Measurements from ENCODE around the gene DNASE1L3.

DNASE1L3 gene

DNA sequence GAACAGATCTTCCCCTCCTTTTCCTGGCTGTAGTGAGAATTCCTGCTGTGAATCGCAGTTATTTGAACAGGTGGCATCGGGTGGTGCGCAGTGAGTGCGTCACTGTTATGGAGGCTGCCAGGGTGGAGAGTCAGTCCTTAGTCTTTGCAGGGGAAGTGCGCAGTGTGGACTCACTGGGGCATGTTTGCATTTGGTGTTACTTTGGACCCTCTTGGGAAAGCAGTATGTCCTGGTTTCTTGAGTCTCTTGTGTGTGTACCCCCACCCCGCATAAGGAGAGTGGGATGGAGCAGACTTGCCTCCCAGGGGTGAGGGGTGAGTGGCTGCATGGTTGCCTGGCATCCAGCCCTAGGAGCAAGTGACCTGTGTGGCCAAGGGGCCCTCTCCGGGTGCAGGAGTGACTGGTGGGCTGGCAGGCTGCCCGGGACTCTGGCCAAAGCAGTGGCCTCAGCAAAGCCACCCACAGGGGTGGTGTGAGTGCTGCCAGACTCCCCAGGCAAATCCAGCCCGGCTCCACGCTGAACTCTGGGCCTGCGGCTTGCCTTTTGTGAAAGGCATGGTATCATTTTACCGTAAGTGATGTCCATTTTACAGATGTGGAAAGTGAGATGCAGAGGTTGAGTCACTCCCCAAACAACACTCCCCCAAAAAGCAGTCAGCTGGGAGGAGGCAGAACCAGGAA is 46.4 kb downstream of the DNASE1L3 start:
- in situ Hi-C loops (cut with HindIII; ENCODE audit: low sequenced_read_pairs): loop anchor here (25.0 kb wide), 1 partner anchor 152 kb away; the partner anchor contains the start of gene FLNB

- in situ Hi-C loops (cut with HindIII; ENCODE audit: low sequenced_read_pairs): loop anchor here (25.0 kb wide), 1 partner anchor 151 kb away; the partner anchor contains the start of gene FLNB
Measured at GRCh38 chr3:58163234-58163633, 47.5 kb downstream of the DNASE1L3 start.

DNA sequence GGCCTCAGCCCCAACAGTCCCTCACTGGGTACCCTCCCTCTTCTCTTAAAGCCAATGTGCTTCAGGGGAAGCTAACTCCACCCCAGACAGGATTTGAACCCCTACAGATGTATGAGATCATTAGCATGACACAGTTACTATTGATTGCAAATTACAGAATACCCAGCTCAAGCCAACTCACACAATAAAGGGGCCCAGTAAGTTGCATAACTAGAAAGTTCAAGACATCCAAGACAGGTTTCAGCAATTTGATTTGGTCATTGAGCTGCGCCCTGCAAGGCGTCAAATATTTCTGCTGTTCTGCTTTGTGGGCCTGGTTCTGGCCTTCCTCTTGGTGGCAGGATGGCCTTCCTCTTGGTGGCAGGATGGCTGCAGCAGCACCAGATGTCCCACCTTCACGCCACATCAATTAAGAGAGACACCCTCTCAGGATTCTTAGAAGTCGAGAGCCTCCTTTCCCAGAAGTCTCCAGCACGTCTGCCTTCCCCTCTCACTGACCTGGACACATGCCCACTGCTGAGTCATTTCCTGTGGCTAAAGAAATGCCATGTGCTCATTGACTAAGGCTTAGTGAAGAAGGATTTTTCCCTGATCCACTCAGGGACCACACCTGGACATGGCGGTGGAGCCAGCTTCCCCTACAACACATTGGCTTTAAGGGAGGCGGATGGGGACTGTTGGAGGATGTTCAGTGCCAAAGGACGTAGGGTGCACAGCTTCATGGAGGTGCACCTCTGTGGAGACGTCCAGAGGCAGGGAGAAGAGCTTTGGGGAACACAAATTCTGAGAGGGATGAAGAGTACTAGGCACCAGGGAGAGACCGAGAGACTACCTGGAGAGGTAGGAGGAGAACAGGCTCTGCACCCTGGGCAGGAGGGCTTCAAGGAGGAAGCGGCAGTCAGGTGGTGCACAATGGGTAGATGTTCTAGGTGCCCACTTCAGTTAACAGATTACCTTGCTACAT is 49.1 kb downstream of the DNASE1L3 start:
- in situ Hi-C loops (cut with HindIII; ENCODE audit: low sequenced_read_pairs): loop anchor here (25.0 kb wide), 1 partner anchor 149 kb away; the partner anchor contains the start of gene FLNB

DNA sequence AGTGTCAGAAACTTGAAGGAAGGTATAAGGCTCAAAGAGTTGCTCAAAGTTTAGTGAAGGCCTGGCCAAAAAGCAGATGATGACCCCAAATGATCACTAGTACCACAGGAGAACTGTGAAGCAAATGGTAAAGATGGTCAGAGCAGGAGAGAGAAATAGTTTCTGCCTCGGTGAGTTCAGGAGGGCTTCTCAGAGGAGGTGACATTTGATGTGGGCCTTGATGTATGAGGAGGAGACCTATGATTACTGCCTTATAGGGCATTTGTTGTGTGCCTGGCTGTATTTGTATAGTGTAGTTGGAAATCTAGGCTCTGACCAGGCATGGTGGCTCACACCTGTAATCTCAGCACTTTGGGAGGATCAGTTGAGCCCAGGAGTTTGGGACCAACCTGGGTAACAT is 50.4 kb downstream of the DNASE1L3 start:
- in situ Hi-C loops (cut with HindIII; ENCODE audit: low sequenced_read_pairs): loop anchor here (25.0 kb wide), 1 partner anchor 148 kb away; the partner anchor contains the start of gene FLNB

- in situ Hi-C loops (cut with HindIII; ENCODE audit: low sequenced_read_pairs): loop anchor here (10.0 to 25.0 kb wide), 2 partner anchors 146 to 214 kb away; partner anchors contain the start of gene FLNB
Measured at GRCh38 chr3:58158442-58159153, 52.2 kb downstream of the DNASE1L3 start.

- in situ Hi-C loops (cut with HindIII; ENCODE audit: low sequenced_read_pairs): loop anchor here (10.0 to 25.0 kb wide), 2 partner anchors 145 to 213 kb away; partner anchors contain the start of gene FLNB
Measured at GRCh38 chr3:58157700-58158099, 53.1 kb downstream of the DNASE1L3 start.

- in situ Hi-C loops (cut with HindIII; ENCODE audit: low sequenced_read_pairs): loop anchor here (10.0 to 25.0 kb wide), 2 partner anchors 144 to 211 kb away; partner anchors contain the start of gene FLNB
Measured at GRCh38 chr3:58155838-58156237, 54.9 kb downstream of the DNASE1L3 start.

DNA sequence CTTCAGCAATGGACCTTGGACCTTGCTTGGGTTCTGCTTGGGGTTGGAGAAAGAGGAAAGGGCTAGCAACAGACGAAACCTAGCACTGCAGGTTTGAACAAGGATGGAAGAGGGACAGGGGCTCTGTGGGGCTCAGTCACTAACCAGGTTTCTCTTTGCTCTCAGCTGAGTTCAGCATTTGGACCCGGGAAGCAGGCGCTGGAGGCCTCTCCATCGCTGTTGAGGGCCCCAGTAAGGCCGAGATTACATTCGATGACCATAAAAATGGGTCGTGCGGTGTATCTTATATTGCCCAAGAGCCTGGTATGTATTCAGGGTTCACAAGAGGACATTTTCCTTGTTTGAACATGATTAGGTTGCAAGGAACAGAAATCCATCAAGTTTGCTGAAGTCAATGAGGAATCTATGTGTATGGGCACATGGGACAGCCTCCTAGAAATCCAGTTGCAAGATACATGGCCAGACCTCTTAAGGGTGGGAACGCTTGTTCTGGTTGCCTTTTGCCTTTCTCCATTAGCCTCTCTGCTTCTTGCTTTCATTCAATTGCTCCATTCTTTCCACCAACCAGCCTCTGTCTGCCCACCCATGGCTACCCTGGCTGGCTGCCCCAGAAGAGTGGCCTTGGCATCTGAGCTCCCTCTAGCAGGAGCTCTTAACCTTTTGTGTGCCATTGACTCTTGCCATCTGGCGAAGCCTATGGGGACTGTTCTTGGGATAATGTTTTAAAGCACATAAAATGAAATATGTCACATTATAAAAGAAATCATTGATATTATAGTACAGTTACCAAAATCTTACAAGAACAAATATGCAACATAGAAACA is 55.9 kb downstream of the DNASE1L3 start:
- in situ Hi-C loops (cut with HindIII; ENCODE audit: low sequenced_read_pairs): loop anchor here (10.0 to 25.0 kb wide), 2 partner anchors 143 to 210 kb away; partner anchors contain the start of gene FLNB

GRCh38 chr3:58153371-58153770 is 57.4 kb downstream of the DNASE1L3 start:
- in situ Hi-C loops (cut with HindIII; ENCODE audit: low sequenced_read_pairs): loop anchor here (10.0 to 25.0 kb wide), 2 partner anchors 141 to 209 kb away; partner anchors contain the start of gene FLNB

GRCh38 chr3:58152225-58153015 is 58.4 kb downstream of the DNASE1L3 start:
- in situ Hi-C loops (cut with HindIII; ENCODE audit: low sequenced_read_pairs): loop anchor here (10.0 to 25.0 kb wide), 2 partner anchors 140 to 208 kb away; partner anchors contain the start of gene FLNB

DNA sequence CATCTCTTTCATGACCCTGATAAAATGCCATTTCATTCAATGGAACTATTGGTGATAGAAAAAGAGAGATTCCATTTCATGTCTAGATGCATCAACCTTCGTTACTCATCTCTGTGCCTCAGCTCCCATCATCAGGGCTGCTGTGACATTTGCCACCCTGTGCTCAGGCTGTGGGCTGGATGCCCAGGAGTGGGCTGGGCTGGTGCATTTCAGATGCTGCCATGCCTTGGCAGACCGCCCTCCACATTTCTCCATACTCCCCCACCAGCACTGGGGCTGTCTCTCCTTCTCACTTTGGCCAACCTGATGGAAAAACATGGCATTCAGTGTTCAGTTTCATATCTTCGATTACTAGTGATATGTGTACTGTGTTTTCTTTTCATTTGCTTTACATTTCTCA is 59.1 kb downstream of the DNASE1L3 start:
- in situ Hi-C loops (cut with HindIII; ENCODE audit: low sequenced_read_pairs): loop anchor here (10.0 to 25.0 kb wide), 2 partner anchors 139 to 207 kb away; partner anchors contain the start of gene FLNB

- in situ Hi-C loops (cut with HindIII; ENCODE audit: low sequenced_read_pairs): loop anchor here (10.0 to 25.0 kb wide), 2 partner anchors 139 to 206 kb away; partner anchors contain the start of gene FLNB
Measured at GRCh38 chr3:58150810-58151199, 60.0 kb downstream of the DNASE1L3 start.

- in situ Hi-C loops (cut with HindIII; ENCODE audit: low sequenced_read_pairs): loop anchor here (10.0 to 25.0 kb wide), 2 partner anchors 138 to 205 kb away; partner anchors contain the start of gene FLNB
Measured at GRCh38 chr3:58150130-58150809, 60.5 kb downstream of the DNASE1L3 start.

DNA sequence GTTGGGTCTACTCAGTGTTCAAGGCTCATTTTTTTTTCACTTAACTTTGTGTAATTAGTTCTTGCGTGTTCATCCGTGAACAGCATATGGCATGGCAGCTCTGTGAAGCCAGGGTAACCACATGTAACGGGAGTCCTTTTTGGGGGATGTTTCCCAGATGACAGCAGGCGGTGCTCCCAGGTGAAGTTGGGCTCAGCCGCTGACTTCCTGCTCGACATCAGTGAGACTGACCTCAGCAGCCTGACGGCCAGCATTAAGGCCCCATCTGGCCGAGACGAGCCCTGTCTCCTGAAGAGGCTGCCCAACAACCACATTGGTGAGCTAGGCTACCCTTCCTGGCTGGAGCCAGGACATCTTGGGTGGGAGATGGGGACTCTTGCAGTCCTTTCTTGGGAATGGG is 62.7 kb downstream of the DNASE1L3 start:
- in situ Hi-C loops (cut with HindIII; ENCODE audit: low sequenced_read_pairs): no loop called here

DNA sequence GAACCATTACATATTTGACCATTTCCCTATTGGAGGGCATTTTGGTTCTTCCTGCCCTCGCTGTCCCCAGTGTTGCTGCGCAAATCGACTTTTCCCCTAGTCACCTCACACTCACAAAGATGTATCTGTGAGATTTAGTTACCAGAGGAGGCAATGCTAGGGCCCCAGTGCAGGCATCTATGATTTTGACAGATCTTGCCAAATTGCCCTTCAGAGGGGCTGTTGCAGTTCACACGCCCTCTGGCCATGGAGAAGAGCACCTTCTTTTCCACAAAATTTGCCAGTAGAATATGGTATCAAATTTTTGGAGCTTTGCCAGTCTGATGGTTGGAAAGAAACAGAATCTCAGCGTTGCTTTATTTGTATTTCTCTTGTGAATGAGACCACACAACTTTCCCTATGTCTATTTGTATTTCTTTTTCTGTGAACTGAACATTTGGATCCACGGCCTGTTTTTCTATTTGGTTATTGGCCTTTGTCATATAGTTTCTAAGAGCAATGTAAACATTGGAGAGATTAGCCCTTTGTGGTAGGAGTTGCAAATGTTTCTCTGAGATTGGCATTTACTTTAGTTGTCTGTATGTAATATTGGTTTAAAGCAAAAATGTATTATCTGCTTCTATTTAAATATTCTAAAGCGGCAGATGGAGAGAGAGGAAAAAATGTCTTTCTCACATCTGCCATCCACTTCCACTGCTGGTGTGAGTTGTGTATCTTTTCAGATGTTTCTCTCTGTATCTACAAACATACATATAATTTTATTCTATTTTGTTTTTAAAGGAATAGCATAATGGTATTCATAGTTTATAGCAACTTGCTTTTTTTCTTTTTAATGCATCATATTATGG is 66.1 kb downstream of the DNASE1L3 start:
- in situ Hi-C loops (cut with HindIII; ENCODE audit: low sequenced_read_pairs): no loop called here

DNA sequence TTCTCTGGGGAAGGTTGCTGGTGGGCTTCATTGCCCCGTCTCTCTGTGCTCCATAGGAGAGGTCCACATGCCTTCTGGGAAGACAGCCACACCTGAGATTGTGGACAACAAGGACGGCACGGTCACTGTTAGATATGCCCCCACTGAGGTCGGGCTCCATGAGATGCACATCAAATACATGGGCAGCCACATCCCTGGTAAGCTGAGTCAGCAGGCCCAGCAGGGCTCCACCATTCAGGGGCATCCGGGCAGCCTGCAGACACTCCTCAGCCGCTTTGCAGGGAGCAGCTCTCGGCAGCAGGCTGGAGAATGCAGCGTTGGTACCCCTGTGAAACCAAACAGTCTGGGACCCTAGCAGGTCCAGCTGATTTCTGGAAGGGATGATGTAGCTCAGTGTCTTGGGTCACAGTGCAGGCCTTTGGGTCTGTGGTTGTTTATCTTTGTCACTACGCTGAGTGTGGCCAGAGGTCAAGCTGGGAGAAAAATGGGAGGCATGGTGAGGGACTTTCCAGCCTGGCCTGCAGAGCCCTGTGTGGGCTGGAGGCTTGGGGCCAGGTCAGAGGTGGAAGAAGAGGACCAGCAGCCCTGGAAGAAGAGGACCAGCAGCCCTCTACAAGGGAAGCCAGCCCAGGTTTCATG is 67.2 kb downstream of the DNASE1L3 start:
- in situ Hi-C loops (cut with HindIII; ENCODE audit: low sequenced_read_pairs): no loop called here

Measured in DLD1 (cell line).